ENCODE results near the gene SLC4A11.
"Not testable (repeated sequence)": the region's sequence is repeated elsewhere in the genome, so short reads cannot be mapped to it uniquely, and the experiment has no call there.

Gene SLC4A11

GRCh38 chr20:3227936-3228749 is 10.8 kb downstream of the SLC4A11 start:
- DNase-seq (ENCODE audit: low read depth) = no peak

- DNase-seq (ENCODE audit: low read depth) = no peak
Measured at GRCh38 chr20:3227506-3227905, 11.5 kb downstream of the SLC4A11 start.

- no peak for DNase-seq (ENCODE audit: low read depth)
Measured at GRCh38 chr20:3226864-3227263, 12.1 kb downstream of the SLC4A11 start.

GRCh38 chr20:3226093-3226492 is 12.9 kb downstream of the SLC4A11 start:
- no peak for DNase-seq (ENCODE audit: low read depth)

- no peak for DNase-seq (ENCODE audit: low read depth)
Measured at GRCh38 chr20:3224681-3225421, 14.1 kb downstream of the SLC4A11 start.

GRCh38 chr20:3223994-3224680 is 14.9 kb downstream of the SLC4A11 start:
- no peak for DNase-seq (ENCODE audit: low read depth)

GRCh38 chr20:3223651-3223993 is 15.4 kb downstream of the SLC4A11 start:
- no peak for DNase-seq (ENCODE audit: low read depth)

GRCh38 chr20:3222635-3223600 is 16.1 kb downstream of the SLC4A11 start:
- DNase-seq (ENCODE audit: low read depth) = no peak

- DNase-seq (ENCODE audit: low read depth) = no peak
Measured at GRCh38 chr20:3221398-3222226, 17.4 kb downstream of the SLC4A11 start.

GRCh38 chr20:3218307-3218988 is 20.5 kb downstream of the SLC4A11 start:
- DNase-seq (ENCODE audit: low read depth) = no peak

- not testable (repeated sequence) for DNase-seq (ENCODE audit: low read depth)
Measured at GRCh38 chr20:3215359-3215917, 23.6 kb downstream of the SLC4A11 start.

GRCh38 chr20:3213226-3213625 is 25.8 kb downstream of the SLC4A11 start:
- no peak for DNase-seq (ENCODE audit: low read depth)

- DNase-seq (ENCODE audit: low read depth) = no peak
Measured at GRCh38 chr20:3210346-3210745, 28.6 kb downstream of the SLC4A11 start.

GRCh38 chr20:3209946-3210317 is 29.1 kb downstream of the SLC4A11 start:
- no peak for DNase-seq (ENCODE audit: low read depth)

GRCh38 chr20:3209257-3209945 is 29.6 kb downstream of the SLC4A11 start, which contains the start of gene ITPA:
Gene ITPA, plus strand, starts transcription at chr20:3209498. Its CDS starts 54 bp downstream, at chr20:3209552.
- no peak for DNase-seq (ENCODE audit: low read depth)

GRCh38 chr20:3208786-3209256 is 30.2 kb downstream of the SLC4A11 start:
- no peak for DNase-seq (ENCODE audit: low read depth)

- peak; percentile 63 for DNase-seq (ENCODE audit: low read depth)
Measured at GRCh38 chr20:3204124-3204794, 34.7 kb downstream of the SLC4A11 start, which contains the start of gene DDRGK1. Gene DDRGK1, minus strand, starts transcription at chr20:3204682. Its CDS starts 55 bp downstream, at chr20:3204627.
